Activated CD8-positive, alpha-beta memory T cell treated with anti-CD3 and anti-CD28 coated beads, Interleukin-2, amount 50 U/mL, for 1 hour (primary cell): ENCODE measurements around the gene HSPB9.
"Not testable (repeated sequence)": the region's sequence is repeated elsewhere in the genome, so short reads cannot be mapped to it uniquely, and the experiment has no call there.

Source experiments
- DNase-seq: peaks from one replicate; pipeline ENCODE4 v3.0.0-alpha.2; 2020; ENCODE audit errors: extremely low read depth

Gene HSPB9

GRCh38 chr17:42120161-42120769 is 2.3 kb upstream of the HSPB9 start:
- no peak for DNase-seq

- no peak for DNase-seq
Measured at GRCh38 chr17:42120770-42121769, 1.5 kb upstream of the HSPB9 start, which contains the start of gene KAT2A. Gene KAT2A, minus strand, starts transcription at chr17:42121367. Its CDS starts 63 bp downstream, at chr17:42121304.

- no peak for DNase-seq
Measured at GRCh38 chr17:42124256-42124655, 1.7 kb downstream of the HSPB9 start.

- DNase-seq: no peak
Measured at GRCh38 chr17:42125565-42125964, 3.0 kb downstream of the HSPB9 start.

- DNase-seq: no peak
Measured at GRCh38 chr17:42126836-42127235, 4.2 kb downstream of the HSPB9 start.

GRCh38 chr17:42127414-42127813 is 4.8 kb downstream of the HSPB9 start:
- no peak for DNase-seq

- no peak for DNase-seq
Measured at GRCh38 chr17:42129109-42129837, 6.7 kb downstream of the HSPB9 start.

GRCh38 chr17:42130310-42130936 is 7.8 kb downstream of the HSPB9 start:
- no peak for DNase-seq

- no peak for DNase-seq
Measured at GRCh38 chr17:42131232-42131631, 8.6 kb downstream of the HSPB9 start.

- no peak for DNase-seq
Measured at GRCh38 chr17:42131981-42132432, 9.4 kb downstream of the HSPB9 start.

- no peak for DNase-seq
Measured at GRCh38 chr17:42132941-42133340, 10.3 kb downstream of the HSPB9 start.

GRCh38 chr17:42133461-42134041 is 10.9 kb downstream of the HSPB9 start:
- peak; percentile 36 for DNase-seq

GRCh38 chr17:42135151-42135550 is 12.5 kb downstream of the HSPB9 start:
- DNase-seq: no peak

- DNase-seq: no peak
Measured at GRCh38 chr17:42135664-42136653, 13.4 kb downstream of the HSPB9 start.

- DNase-seq: no peak
Measured at GRCh38 chr17:42136654-42137051, 14.0 kb downstream of the HSPB9 start.

- no peak for DNase-seq
Measured at GRCh38 chr17:42138749-42139492, 16.3 kb downstream of the HSPB9 start.

- not testable (repeated sequence) for DNase-seq
Measured at GRCh38 chr17:42140690-42141089, 18.1 kb downstream of the HSPB9 start.

- no peak for DNase-seq
Measured at GRCh38 chr17:42141382-42141781, 18.8 kb downstream of the HSPB9 start.

GRCh38 chr17:42142371-42142896 is 19.8 kb downstream of the HSPB9 start:
- no peak for DNase-seq
